GM03348 (cell line): Measurements from ENCODE around the gene ATPAF2.
A peak's percentile ranks its signal among the peaks of the same experiment; 100 is the strongest.

Experiments
- DNase-seq: peaks from one replicate; pipeline ENCODE4 v3.0.0; 2012; ENCODE audit warnings: low spot score

ATPAF2 gene

DNA sequence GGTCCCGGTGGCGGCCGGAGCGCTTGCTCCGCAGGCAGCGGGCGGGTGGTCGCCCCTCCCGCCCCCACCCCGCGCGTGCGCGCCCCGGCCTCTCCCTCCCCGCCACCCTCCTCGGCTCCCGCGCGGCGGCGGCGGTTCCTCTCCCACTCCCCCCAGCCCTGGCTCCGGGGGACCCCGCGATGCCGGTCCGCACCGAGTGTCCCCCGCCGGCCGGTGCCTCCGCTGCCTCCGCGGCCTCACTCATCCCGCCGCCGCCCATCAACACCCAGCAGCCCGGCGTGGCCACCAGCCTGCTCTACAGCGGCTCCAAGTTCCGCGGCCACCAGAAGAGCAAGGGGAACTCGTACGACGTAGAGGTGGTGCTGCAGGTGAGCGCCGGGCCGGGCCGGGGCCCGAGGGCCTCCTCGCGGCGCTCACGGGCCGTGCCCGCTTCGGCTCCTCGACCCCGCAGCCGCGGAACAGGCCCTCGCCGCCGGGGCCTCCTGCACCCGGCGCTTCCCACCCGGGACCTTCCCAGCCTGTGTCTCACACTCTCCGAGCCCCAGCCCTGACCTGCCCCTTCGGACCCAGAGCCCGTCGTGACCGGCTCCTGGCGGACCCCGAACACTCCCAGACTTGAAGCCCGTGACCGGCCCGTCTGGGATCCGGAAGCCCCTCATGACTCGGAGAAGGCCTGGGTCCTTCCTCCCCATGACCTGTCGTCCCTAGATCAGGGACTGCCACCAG is 730 bp upstream of the ATPAF2 start:
- peak; percentile 82 for DNase-seq

- no peak for DNase-seq
These were observed 668 bp downstream of the ATPAF2 start for GRCh38 chr17:18038149-18038850.

DNA sequence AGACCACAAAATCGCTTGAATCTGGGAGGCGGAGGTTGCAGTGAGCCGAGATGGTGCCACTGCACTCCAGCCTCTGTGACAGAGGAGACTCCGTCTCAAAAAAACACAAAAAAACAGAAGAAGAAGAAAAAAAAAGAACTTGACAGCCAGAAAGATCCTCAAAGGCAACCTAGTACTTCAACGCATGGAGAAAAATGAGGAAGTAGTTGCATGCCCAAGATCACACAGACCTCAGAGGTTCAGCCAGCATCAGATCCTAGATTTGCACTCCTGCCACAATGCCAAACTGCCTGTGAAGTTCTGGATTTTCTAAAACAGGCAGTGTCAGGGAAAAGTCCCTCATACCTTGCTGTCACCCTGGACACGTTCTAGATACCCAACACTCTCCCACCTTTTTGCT is 1.5 kb downstream of the ATPAF2 start:
- no peak for DNase-seq

DNA sequence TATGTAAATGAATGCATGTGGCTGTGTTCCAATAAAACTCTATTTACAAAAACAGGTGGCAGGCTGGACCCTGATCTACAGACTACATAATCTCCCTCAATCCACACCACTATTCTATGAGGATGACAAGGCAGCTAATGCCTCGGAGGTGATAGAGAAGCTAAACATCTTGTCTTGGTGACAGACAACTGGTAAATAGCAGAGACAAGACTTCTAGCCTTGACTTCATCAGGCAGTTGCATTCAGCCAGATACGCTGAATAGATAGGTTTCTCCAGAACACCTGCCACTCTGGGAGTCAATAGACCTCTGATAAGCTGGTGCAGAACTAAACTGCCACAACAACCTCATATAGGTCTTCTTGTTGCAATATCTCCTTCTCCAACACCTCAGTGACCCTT is 3.3 kb downstream of the ATPAF2 start:
- no peak for DNase-seq

- peak; percentile 85 for DNase-seq
These were observed 5.4 kb downstream of the ATPAF2 start for GRCh38 chr17:18033442-18034099.

- no peak for DNase-seq
These were observed 7.0 kb downstream of the ATPAF2 start for GRCh38 chr17:18031955-18032354.

DNA sequence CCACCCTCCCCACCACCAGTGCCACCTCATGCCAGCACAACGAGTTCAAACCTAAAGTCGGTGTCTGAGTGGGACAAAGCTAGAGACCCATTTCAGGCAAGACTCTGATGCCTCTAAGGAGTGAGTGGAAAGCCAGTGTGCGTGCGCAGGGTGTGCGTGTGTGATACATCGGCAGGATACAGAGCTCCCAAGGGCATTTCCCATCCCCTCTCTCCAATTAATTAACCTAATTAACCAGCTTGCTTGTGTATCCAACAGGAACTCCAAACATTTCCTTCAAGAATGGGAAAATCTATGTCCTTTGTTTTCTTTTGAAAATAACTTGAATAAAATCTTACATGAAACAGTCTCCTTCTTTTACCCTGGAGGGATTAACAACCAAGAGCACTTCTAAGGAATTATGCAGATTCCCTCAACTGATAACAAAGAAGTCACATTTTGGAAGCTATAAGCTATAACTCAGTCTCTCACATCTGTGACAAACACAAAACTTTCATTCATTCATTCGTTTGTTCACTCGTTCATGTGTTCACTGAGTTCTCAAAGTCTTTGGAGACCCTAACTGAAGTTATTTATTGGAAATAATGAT is 9.9 kb downstream of the ATPAF2 start:
- DNase-seq, result no peak

DNA sequence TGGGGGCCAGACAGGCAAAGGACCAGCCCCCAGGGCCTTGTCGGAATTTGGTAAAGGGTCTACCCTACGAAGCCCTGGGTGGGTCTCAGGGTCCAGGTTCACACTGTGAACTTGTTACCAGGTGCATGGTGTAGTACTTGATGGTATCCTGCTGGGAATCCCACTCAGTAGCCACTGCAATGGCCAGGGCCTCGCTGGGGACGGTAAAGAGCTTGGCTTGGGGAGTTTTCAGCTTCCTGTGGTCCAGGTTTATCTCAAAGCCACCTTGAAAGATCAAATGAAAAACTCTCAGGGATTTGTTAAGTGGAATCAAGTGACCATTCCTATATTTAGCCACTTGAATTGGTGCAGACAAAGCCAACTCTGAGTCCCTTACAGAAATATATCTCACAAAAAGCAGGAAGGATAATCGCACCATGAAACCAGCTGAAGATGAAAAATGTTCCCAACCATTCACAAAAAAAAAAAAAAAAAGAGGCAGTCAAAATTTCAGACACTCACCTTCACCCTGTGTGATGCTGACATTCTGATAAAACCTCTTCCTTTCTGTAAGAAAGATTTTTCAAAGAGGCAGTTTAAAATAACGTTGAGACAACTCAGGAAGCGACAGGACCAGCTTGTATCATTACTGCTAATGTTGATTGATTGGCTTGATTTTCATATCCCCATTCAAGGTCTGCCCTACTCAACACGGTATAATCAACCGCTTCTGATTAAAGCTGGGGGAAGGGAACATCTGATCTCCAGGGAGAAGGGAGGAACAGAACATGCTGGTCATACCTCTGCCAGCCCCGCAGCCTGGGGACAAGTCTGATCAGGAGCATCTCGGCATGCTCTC is 10.6 kb downstream of the ATPAF2 start:
- DNase-seq, result no peak

DNA sequence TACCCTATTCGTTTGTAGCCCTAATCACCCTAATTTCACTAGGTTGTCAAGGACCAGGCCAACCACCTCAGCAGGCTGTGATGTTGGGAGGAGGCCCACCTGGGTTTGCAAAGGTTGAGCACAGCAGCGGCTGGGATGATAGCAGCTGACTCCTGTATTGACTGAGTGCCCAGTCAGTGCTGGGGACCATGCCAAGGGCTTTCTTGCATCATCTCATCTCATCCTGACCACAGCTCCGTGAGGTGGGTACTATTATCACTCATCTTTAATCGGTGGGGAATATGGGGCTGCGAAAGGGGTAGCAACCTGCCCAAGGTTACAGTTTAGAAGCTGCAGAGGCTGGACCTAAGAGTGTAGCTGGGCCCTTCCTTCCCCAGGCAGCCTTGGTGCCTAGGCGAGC is 11.7 kb downstream of the ATPAF2 start:
- no peak for DNase-seq

GRCh38 chr17:18025945-18026776 is 12.8 kb downstream of the ATPAF2 start:
- DNase-seq, result peak; percentile 55

DNA sequence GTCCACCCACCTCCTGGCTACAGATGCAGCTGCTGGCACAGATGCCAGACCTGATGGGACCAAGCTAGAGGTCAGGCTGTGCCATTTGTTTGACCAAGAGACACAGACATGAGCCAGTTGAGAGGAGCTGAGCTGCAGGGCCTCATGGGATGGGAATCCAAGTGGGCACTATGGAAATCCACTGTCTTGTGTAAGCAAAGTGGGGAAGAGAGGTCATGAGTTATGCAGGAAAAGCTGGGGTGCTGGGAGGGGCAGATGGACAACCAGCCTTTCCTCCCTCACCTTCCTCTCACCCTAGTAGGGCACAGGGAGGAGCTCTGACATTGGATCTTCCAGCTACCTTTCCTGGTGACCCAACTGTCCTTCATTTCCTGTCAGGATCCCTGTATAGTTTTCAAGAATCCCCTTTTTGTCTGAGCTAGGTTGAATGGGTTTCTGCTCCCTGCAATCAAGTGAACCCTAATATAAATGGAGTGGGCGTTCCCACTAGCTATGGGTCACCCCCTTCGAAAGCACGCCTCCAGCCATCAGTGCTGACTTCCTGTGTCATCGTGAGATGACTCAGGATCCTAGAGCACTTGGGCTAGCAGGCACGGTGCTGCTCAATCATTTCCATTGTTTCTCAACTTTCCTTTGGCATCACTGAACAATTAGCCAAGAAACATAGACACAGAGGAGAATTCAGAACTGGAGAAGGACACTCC is 13.6 kb downstream of the ATPAF2 start:
- DNase-seq, result peak; percentile 66

DNA sequence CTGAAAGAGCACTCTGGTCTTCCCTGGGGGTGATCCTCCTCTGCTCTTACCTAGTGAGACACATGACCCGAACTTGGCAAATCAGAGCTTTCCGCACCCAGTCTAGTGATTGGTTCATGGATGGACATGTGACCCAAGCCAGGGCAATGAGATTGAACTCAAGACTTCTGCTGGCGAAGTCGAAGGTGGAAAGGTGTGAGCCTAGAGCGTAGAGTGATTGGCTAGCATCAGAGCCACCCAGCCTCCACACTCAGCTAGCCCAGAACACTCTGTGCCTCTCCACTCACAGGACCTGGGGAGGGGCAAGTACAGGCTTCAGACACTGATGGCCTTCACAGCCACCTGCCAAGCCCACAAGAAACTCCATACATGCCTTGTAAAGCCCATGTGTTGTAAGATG is 17.6 kb downstream of the ATPAF2 start:
- no peak for DNase-seq

DNA sequence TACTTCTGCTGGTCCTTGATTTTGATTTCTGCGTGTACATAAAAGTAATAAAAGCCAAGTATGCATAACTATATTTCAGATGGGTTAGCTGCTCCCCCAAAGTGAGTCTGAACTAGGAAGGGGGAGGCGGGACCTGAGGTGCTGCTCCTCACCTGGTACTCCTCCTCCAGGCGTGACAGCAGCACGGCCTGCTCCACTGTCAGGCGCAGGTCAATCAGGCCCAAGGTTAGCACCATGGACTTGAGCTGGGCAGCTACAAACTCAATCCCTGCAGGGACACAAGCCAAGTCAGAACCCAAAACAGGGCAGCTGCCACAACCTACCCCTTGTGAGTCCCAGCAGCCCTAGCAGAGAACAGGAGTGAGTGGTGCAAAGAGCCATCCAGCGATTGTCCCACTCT is 18.0 kb downstream of the ATPAF2 start:
- DNase-seq, result no peak

DNA sequence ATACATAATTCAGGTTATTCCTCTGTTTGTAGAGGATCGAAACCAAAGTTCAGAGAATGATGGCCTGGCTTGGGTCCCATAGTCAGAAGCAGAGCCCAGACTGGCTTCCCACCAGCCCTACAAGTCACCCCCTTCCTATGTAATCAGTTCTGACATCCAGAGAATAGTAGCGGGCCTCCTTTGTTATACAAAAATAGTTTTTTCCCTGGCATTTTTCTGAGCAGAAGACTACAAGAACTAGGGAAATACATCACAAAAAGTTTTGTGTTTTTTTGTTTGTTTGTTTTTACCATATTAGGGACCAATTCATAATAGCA is 19.2 kb downstream of the ATPAF2 start:
- DNase-seq, result no peak

DNA sequence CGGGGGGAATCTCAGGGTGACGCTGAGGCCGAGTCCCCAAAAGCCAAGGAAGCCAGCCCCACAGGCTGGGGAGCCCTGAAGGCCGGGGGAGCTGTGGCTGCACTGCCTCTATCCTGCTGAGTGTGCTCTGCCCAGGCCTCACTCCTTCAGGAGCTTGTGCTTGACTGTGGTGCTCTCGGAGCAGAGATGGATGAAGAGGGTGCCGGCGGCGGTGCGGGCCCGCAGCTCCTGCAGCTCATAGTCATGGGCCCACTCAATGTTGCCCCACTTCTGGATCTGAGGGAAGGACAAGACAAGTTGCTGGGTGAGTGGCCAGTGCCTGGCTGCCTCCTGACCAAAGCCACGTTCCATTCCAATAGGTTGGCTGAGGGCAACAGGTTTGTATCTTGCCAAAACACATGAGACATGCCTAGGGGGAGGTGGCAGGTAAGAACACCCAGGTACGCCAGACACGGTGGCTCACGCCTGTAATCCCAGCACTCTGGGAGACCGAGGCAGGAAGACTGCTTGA is 20.5 kb downstream of the ATPAF2 start:
- DNase-seq, result no peak

DNA sequence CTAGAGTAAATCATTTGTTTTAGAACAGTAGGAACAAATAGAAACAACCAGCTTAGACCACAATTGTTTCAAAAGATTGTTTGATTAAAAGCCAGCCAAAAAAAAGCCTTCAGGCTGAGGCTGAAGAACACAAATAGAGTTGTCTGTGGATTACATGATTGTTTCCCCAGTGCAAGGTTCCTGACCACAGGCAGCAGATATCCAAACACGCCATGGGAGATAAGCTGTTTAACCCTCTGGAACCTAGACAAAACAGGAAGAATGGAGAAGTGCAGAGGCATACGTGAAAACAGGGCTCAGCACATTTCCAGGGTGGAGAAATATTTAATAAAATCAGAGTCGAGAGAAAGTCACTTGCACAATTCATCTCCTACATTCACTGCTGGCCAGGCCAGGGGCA is 21.0 kb downstream of the ATPAF2 start:
- DNase-seq, result no peak

DNA sequence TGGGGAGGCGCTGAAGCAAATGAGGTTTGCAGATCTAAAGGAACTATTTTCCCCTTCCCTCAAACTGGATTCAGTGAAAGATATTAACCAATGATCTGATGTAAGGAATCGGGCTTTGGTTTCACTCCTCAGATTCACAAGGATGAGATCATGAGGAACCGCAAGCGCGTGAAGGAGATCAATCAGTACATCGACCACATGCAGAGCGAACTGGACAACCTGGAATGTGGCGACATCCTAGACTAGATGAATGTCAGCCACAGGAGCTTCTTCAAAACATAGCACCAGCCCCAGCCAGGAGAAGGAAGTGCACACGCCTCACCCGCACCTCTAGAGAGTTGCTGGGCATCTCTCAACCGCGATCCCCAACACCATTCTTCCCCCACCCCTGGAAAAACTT is 22.5 kb downstream of the ATPAF2 start:
- no peak for DNase-seq

DNA sequence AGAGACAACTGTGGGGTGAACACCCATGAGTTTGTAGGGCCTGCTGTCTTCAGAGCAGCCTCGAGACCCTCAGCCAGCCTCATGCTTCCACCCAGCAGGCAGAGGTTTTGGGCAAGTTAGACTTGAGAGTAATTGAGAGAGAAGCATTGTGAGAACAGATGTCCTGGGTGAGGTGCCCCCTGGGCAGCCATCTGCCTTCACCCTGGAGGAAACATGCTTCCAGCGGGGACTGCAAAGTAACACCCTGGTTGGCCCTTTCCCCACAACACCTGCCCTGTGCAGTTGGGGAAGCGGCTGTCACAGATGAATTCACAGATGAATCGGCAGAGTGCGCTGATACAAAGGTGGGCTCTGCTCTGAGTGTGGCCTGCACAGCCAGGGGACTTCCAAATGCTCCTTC is 23.4 kb downstream of the ATPAF2 start:
- DNase-seq, result no peak

DNA sequence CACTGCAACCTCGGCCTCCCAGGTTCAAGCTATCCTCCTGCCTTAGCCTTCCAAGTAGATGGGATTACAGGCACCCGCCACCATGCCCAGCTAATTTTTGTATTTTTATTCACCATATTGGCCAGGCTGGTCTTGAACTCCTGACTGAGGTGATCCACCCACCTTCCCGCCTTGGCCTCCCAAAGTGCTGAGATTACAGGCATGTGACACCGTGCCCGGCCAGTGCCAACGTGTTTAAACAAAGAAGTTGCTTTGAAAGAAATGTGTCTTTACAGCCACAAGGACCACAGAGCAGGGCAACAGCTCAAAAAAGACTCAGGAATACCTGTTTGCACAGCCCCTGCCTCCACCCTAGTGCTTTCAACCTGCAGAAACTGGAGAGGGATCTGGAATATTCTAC is 25.0 kb downstream of the ATPAF2 start:
- DNase-seq, result no peak

- no peak for DNase-seq
These were observed 27.7 kb downstream of the ATPAF2 start for GRCh38 chr17:18011286-18011685.
